ENCODE data around the gene SFMBT2.

Gene SFMBT2

GRCh38 chr10:7425691-7426090, 14.9 kb upstream of the SFMBT2 start:
- no peak for DNase-seq (ENCODE audit: low read depth)

GRCh38 chr10:7424919-7425318, 14.1 kb upstream of the SFMBT2 start:
- no peak for DNase-seq (ENCODE audit: low read depth)

GRCh38 chr10:7424315-7424714, 13.5 kb upstream of the SFMBT2 start:
- DNase-seq (ENCODE audit: low read depth) = no peak

GRCh38 chr10:7423521-7423920, 12.7 kb upstream of the SFMBT2 start:
- DNase-seq (ENCODE audit: low read depth) = no peak

GRCh38 chr10:7421526-7421925, 10.7 kb upstream of the SFMBT2 start:
- no peak for DNase-seq (ENCODE audit: low read depth)

- DNase-seq (ENCODE audit: low read depth) = no peak
Measured at GRCh38 chr10:7419998-7420397, 9.2 kb upstream of the SFMBT2 start.

- no peak for DNase-seq (ENCODE audit: low read depth)
Measured at GRCh38 chr10:7417807-7418206, 7.0 kb upstream of the SFMBT2 start.

- peak; percentile 55 for DNase-seq (ENCODE audit: low read depth)
Measured at GRCh38 chr10:7417103-7417623, 6.3 kb upstream of the SFMBT2 start.

- DNase-seq (ENCODE audit: low read depth) = no peak
Measured at GRCh38 chr10:7414766-7415165, 3.9 kb upstream of the SFMBT2 start.

- DNase-seq (ENCODE audit: low read depth) = no peak
Measured at GRCh38 chr10:7412928-7413282, 2.1 kb upstream of the SFMBT2 start.

GRCh38 chr10:7412237-7412927, 1.5 kb upstream of the SFMBT2 start:
- DNase-seq (ENCODE audit: low read depth) = no peak

GRCh38 chr10:7411671-7412128, 866 bp upstream of the SFMBT2 start:
- DNase-seq (ENCODE audit: low read depth) = no peak

- no peak for DNase-seq (ENCODE audit: low read depth)
Measured at GRCh38 chr10:7410301-7410861, 453 bp downstream of the SFMBT2 start.

- no peak for DNase-seq (ENCODE audit: low read depth)
Measured at GRCh38 chr10:7409732-7410168, 1.1 kb downstream of the SFMBT2 start.

GRCh38 chr10:7409045-7409731, 1.6 kb downstream of the SFMBT2 start:
- no peak for DNase-seq (ENCODE audit: low read depth)

GRCh38 chr10:7408291-7409044, 2.4 kb downstream of the SFMBT2 start:
- no peak for DNase-seq (ENCODE audit: low read depth)

- DNase-seq (ENCODE audit: low read depth) = no peak
Measured at GRCh38 chr10:7407368-7408290, 3.2 kb downstream of the SFMBT2 start.

- no peak for DNase-seq (ENCODE audit: low read depth)
Measured at GRCh38 chr10:7406712-7407333, 4.0 kb downstream of the SFMBT2 start.

- no peak for DNase-seq (ENCODE audit: low read depth)
Measured at GRCh38 chr10:7405637-7406036, 5.2 kb downstream of the SFMBT2 start.

GRCh38 chr10:7403620-7404019, 7.2 kb downstream of the SFMBT2 start:
- DNase-seq (ENCODE audit: low read depth) = no peak

- DNase-seq (ENCODE audit: low read depth) = no peak
Measured at GRCh38 chr10:7401782-7402181, 9.1 kb downstream of the SFMBT2 start.
